ENCODE results near the gene MAP3K12. TPM values are rescaled to one million over a fixed set of nuclear protein-coding genes. Genes with fewer than 3 reads are reported as not detected.

The MAP3K12 gene
- total RNA-seq, 2 donors from 2014 or later, result 5.5 to 8.1 TPM

DNA sequence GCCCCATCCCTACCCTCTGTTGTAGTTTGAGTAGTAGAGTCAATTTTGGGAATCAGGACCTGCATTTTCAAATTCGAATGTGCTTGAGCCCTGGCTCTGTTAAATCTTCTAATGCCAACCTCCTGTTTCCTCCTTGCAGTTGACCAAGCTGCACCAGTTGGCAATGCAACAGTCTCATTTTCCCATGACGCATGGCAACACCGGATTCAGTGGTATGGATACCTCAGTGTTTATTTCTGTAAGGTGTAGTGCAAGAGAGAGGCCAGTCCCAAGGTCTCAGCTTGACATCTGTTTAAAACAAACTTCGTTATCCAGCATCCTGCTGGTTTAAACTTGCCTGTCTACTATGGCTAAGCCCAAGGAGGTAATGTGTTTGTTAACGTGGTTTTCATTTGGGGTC is 32.2 kb downstream of the MAP3K12 start:
- WGBS, 2 experiments (ENCODE audit: insufficient coverage in 1 of 2, insufficient read length in 1 of 2), result 96 to 97% methylated on average over 5 of the region's 5 CpGs
- peak overlapping the region; percentile 66 for H3K27ac Mint-ChIP-seq

DNA sequence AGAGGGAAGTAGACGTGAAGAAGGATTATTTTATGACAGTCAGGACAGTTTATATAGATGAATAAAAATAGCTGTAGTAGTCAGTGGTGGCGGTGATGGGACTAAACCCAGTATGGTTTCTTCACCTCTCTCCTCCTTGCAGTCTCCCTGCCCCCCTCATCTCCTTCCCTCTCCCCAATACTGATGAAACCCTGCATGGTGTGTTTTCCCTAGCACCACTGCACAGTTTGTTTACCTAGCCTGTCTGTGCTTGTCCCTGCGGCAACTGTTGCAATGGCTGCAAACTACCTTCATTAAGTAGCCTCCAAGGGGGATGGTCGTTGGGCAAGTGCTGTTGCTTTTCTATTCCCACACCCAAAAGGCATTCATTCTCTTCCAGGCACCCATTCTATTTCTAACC is 32.6 kb downstream of the MAP3K12 start:
- Histone ChIP-seq H3K9ac (ENCODE audit: extremely low read depth, low read length, poor library complexity, severe bottlenecking) (no peak overlapping the region), H3K4me1 (ENCODE audit: control insufficient read depth, insufficient read depth, low read length) (peaks cover 14% of the 10 kb centered on the region), H3K9me3 (ENCODE audit: control insufficient read depth, low read length) (no peaks in the 10 kb centered on the region), H3K4me3 (ENCODE audit: low read length) (no peak overlapping the region), H3K27ac (ENCODE audit: low read depth, low read length) (no peak overlapping the region), H3K36me3 (ENCODE audit: control insufficient read depth, insufficient read depth, low read length) (peaks cover 96% of the 10 kb centered on the region), H3K27me3 (ENCODE audit: control insufficient read depth, insufficient read depth, low read length, poor library complexity, severe bottlenecking) (no peaks in the 10 kb centered on the region)
- TF ChIP-seq, protein P1, sequence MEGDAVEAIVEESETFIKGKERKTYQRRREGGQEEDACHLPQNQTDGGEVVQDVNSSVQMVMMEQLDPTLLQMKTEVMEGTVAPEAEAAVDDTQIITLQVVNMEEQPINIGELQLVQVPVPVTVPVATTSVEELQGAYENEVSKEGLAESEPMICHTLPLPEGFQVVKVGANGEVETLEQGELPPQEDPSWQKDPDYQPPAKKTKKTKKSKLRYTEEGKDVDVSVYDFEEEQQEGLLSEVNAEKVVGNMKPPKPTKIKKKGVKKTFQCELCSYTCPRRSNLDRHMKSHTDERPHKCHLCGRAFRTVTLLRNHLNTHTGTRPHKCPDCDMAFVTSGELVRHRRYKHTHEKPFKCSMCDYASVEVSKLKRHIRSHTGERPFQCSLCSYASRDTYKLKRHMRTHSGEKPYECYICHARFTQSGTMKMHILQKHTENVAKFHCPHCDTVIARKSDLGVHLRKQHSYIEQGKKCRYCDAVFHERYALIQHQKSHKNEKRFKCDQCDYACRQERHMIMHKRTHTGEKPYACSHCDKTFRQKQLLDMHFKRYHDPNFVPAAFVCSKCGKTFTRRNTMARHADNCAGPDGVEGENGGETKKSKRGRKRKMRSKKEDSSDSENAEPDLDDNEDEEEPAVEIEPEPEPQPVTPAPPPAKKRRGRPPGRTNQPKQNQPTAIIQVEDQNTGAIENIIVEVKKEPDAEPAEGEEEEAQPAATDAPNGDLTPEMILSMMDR (conservative IDR thresholded peaks at IDR 0.05), result no peak
- Mint-ChIP-seq H3K27ac (peak overlapping the region; percentile 66), H3K4me1 (peaks cover 64% of the 10 kb centered on the region), H3K4me3 (peak overlapping the region; percentile 33), H3K27me3 (ENCODE audit: insufficient read depth) (no peaks in the 10 kb centered on the region), H3K9me3 (no peaks in the 10 kb centered on the region), H3K36me3 (ENCODE audit: low read depth) (peaks cover 91% of the 10 kb centered on the region)
- no peak for DNase-seq
- WGBS, 2 experiments (ENCODE audit: insufficient coverage in 1 of 2, insufficient read length in 1 of 2), result 87% methylated on average over 3 to 4 of the region's 4 CpGs

More for the DNA sequence above, 32.2 kb downstream of the MAP3K12 start:
- Mint-ChIP-seq H3K4me3 (peak overlapping the region; percentile 33), H3K27me3 (ENCODE audit: insufficient read depth) (no peaks in the 10 kb centered on the region), H3K36me3 (ENCODE audit: low read depth) (peaks cover 91% of the 10 kb centered on the region), H3K4me1 (peaks cover 64% of the 10 kb centered on the region), H3K9me3 (no peaks in the 10 kb centered on the region)
- Histone ChIP-seq H3K4me1 (ENCODE audit: control insufficient read depth, insufficient read depth, low read length) (peaks cover 16% of the 10 kb centered on the region), H3K27me3 (ENCODE audit: control insufficient read depth, insufficient read depth, low read length, poor library complexity, severe bottlenecking) (no peaks in the 10 kb centered on the region), H3K9ac (ENCODE audit: extremely low read depth, low read length, poor library complexity, severe bottlenecking) (no peak overlapping the region), H3K36me3 (ENCODE audit: control insufficient read depth, insufficient read depth, low read length) (peaks cover 96% of the 10 kb centered on the region), H3K27ac (ENCODE audit: low read depth, low read length) (no peak overlapping the region), H3K4me3 (ENCODE audit: low read length) (no peak overlapping the region), H3K9me3 (ENCODE audit: control insufficient read depth, low read length) (no peaks in the 10 kb centered on the region)
- TF ChIP-seq, protein P1 (conservative IDR thresholded peaks at IDR 0.05), result no peak
- DNase-seq, result no peak

DNA sequence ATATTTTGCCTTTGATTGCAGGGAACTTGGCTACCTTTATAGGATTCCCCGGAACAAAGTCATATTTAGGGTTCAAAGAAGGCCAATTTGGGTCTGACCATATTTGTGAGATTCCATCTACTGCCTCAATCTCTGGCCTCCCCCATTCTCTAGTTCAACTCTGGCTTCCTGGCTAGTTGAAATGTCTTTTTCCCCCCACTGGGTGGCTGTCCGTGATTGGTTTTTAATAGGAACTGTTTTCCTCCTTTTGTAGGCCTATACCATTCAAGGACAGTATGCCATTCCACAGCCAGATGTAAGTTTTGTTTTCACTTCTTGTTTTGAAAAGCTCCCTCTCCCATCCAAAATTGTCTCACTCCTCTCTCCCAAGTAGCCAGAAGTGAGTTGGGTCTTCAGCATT is 33.6 kb downstream of the MAP3K12 start:
- H3K27me3 ChIP-seq (ENCODE audit: control insufficient read depth, insufficient read depth, low read length, poor library complexity, severe bottlenecking), result no peaks in the 10 kb centered on the region
- peaks cover 98% of the 10 kb centered on the region for H3K36me3 ChIP-seq (ENCODE audit: control insufficient read depth, insufficient read depth, low read length)
- no peak for DNase-seq
- no peak overlapping the region for H3K9ac ChIP-seq (ENCODE audit: extremely low read depth, low read length, poor library complexity, severe bottlenecking)
- Mint-ChIP-seq H3K27me3 (ENCODE audit: insufficient read depth) (no peaks in the 10 kb centered on the region), H3K4me3 (peak overlapping the region; percentile 33), H3K4me1 (peaks cover 66% of the 10 kb centered on the region), H3K36me3 (ENCODE audit: low read depth) (peaks cover 92% of the 10 kb centered on the region), H3K9me3 (no peaks in the 10 kb centered on the region), H3K27ac (peak overlapping the region; percentile 75)
- peak overlapping the region; percentile 2 for H3K27ac ChIP-seq (ENCODE audit: low read depth, low read length)
- WGBS, 2 experiments (ENCODE audit: insufficient coverage in 1 of 2, insufficient read length in 1 of 2), result 86 to 100% methylated on average over 1 to 2 of the region's 2 CpGs
- peaks cover 14% of the 10 kb centered on the region for H3K4me1 ChIP-seq (ENCODE audit: control insufficient read depth, insufficient read depth, low read length)
- peak overlapping the region; percentile 19 for H3K4me3 ChIP-seq (ENCODE audit: low read length)
- H3K9me3 ChIP-seq (ENCODE audit: control insufficient read depth, low read length), result no peaks in the 10 kb centered on the region
- TF ChIP-seq, protein P1 (conservative IDR thresholded peaks at IDR 0.05), result peak; percentile 42
